OCI-LY7 (cell line): Measurements from ENCODE around the gene MACF1. TPM values are rescaled to one million over a fixed set of nuclear protein-coding genes. Genes with fewer than 3 reads are reported as not detected.

Source experiments
- BruUV-seq: library from RNA; stranded (reverse); fragments of 400-500 nt; replicated peaks from 2 replicates; lab custom pipeline; 2021; lab: Mats Ljungman, UMichigan
- CTCF ChIA-PET: fragments of 300-600 bp; sonication (Branson Sonifier 250); formaldehyde crosslinking; loops from one replicate; lab custom pipeline; 2022; ENCODE audit warnings: antibody characterized with exemption; ENCODE audit not compliant: unreplicated experiment; lab: Charles Lee
- POLR2A ChIA-PET: fragments of 300-600 bp; sonication (Branson Sonifier 250); formaldehyde crosslinking; loops from one replicate; lab custom pipeline; 2022; ENCODE audit warnings: antibody characterized with exemption; lab: Charles Lee
- DNase-seq: peaks from one replicate; pipeline ENCODE4 v3.0.0-alpha.2; 2015; ENCODE audit warnings: low spot score
- H2AFZ ChIP-seq: fragments of 200-600 bp; sonication (generic), shearing (Covaris generic); 2 replicates; pipeline ENCODE4 v1.6.1; 2014; ENCODE audit warnings: mild to moderate bottlenecking, antibody characterized with exemption, low read length, moderate library complexity
- H3K27ac ChIP-seq: fragments of 200-600 bp; sonication (generic); 2 replicates; pipeline ENCODE4 v1.5.1; 2014; ENCODE audit warnings: mixed run types, low read depth, mild to moderate bottlenecking, moderate library complexity, low read length, inconsistent platforms; ENCODE audit not compliant: poor library complexity, severe bottlenecking
- H3K36me3 ChIP-seq: fragments of 200-600 bp; sonication (generic); 2 replicates; pipeline ENCODE4 v1.6.1; 2014; ENCODE audit warnings: mild to moderate bottlenecking, antibody characterized with exemption, low read length, moderate library complexity, mixed read lengths; ENCODE audit not compliant: insufficient read depth
- H3K4me1 ChIP-seq: fragments of 200-600 bp; sonication (generic); 2 replicates; pipeline ENCODE4 v1.5.1; 2014; ENCODE audit warnings: mild to moderate bottlenecking, low read length; ENCODE audit not compliant: insufficient read depth, poor library complexity, severe bottlenecking
- H3K4me2 ChIP-seq: fragments of 200-600 bp; sonication (generic); 2 replicates; pipeline ENCODE4 v1.6.1; 2014; ENCODE audit warnings: mild to moderate bottlenecking, low read length
- H3K4me3 ChIP-seq: fragments of 200-600 bp; sonication (generic); 2 replicates; pipeline ENCODE4 v1.5.1; 2014; ENCODE audit warnings: mild to moderate bottlenecking, low read depth, low read length; ENCODE audit not compliant: poor library complexity, severe bottlenecking
- H3K79me2 ChIP-seq: fragments of 200-600 bp; sonication (generic); 2 replicates; pipeline ENCODE4 v1.6.1; 2016; ENCODE audit warnings: low read depth, mild to moderate bottlenecking, low read length, moderate library complexity, mixed read lengths; ENCODE audit not compliant: insufficient read depth
- H3K9me2 ChIP-seq: fragments of 200-600 bp; sonication (generic); 2 replicates; pipeline ENCODE4 v1.6.1; 2016; ENCODE audit warnings: mild to moderate bottlenecking, low read length, mixed read lengths; ENCODE audit not compliant: insufficient read depth
- H3K9me3 ChIP-seq: fragments of 200-600 bp; sonication (generic); 2 replicates; pipeline ENCODE4 v1.6.1; 2014; ENCODE audit warnings: mild to moderate bottlenecking, mixed run types, low read length, mixed read lengths
- H4K20me1 ChIP-seq: fragments of 200-600 bp; sonication (generic); 2 replicates; pipeline ENCODE4 v1.6.1; 2014; ENCODE audit warnings: mild to moderate bottlenecking, antibody characterized with exemption, low read length, moderate library complexity, mixed read lengths; ENCODE audit not compliant: insufficient read depth
- CTCF ChIP-seq: fragments of 200-600 bp; sonication (generic); conservative IDR thresholded peaks from 2 replicates; pipeline ENCODE4 v1.5.1; 2014; ENCODE audit warnings: mild to moderate bottlenecking, antibody characterized with exemption, low read length, moderate library complexity, mixed read lengths
- EZH2phosphoT487 ChIP-seq: fragments of 200-600 bp; sonication (generic); IDR thresholded peaks from 2 replicates; pipeline ENCODE4 v1.6.1; 2018; ENCODE audit warnings: low read depth, borderline replicate concordance, mild to moderate bottlenecking, mixed run types, antibody characterized with exemption, low read length, moderate library complexity, mixed read lengths
- intact Hi-C: fragments of 100-400 bp; cut with micrococcal nuclease; formaldehyde crosslinking; loops from one replicate; pipeline ENCODE4 v1.10.0; 2022; ENCODE audit not compliant: unreplicated experiment
- total RNA-seq, 2 experiments: library from RNA; depleted of rRNA in 1 of 2; stranded (reverse); fragments of >200 nt in 1 of 2; shearing (Covaris generic) in 1 of 2; gene quantifications; 2 replicates each; pipeline ENCODE4 v1.2.3, GENCODE V29; 2014 to 2022

The MACF1 gene
- total RNA-seq, 2 experiments from 2014 or later, result 211 to 220 TPM

GRCh38 chr1:39385067-39385988, 180.8 kb downstream of the MACF1 start:
- Histone ChIP-seq H3K4me1 (no peaks in the 10 kb centered on the region), H3K79me2 (peaks cover 8% of the 10 kb centered on the region; the same call in 1 of the 2 replicates), H3K9me2 (no peaks in the 10 kb centered on the region), H3K4me2 (no peak overlapping the region), H3K9me3 (no peaks in the 10 kb centered on the region), H2AFZ (no peak overlapping the region), H3K36me3 (peaks cover 89% of the 10 kb centered on the region), H3K4me3 (no peak overlapping the region), H3K27ac (no peak overlapping the region), H4K20me1 (no peaks in the 10 kb centered on the region)
- ChIA-PET CTCF (no interaction called here), POLR2A (no interaction called here)
- intact Hi-C loops, result no loop called here
- TF ChIP-seq CTCF (no peak), EZH2phosphoT487 (no peak)
- no TSS peak for BruUV-seq
- no peak for DNase-seq

GRCh38 chr1:39386997-39387396, 182.5 kb downstream of the MACF1 start:
- no peak for TF ChIP-seq EZH2phosphoT487
- TF ChIP-seq CTCF, result no peak
- intact Hi-C loops, result no loop called here
- no peak for DNase-seq
- Histone ChIP-seq H3K4me2 (no peak overlapping the region), H3K9me3 (no peaks in the 10 kb centered on the region), H2AFZ (no peak overlapping the region), H3K9me2 (no peaks in the 10 kb centered on the region), H4K20me1 (no peaks in the 10 kb centered on the region), H3K36me3 (peaks cover 91% of the 10 kb centered on the region), H3K4me1 (no peaks in the 10 kb centered on the region), H3K79me2 (peaks cover 18% of the 10 kb centered on the region; the same call in 1 of the 2 replicates), H3K4me3 (no peak overlapping the region), H3K27ac (no peak overlapping the region)
- ChIA-PET CTCF (no interaction called here), POLR2A (interaction anchor here (1.1 kb wide), 1 partner anchor 74 kb away, joined by 3 read pairs; no protein-coding TSS in a partner anchor)
- no TSS peak for BruUV-seq

- H3K9me2 ChIP-seq, result no peaks in the 10 kb centered on the region
- TF ChIP-seq EZH2phosphoT487 (no peak), CTCF (0 out of 2 replicates have a peak, but pooled peaks have one; percentile 21)
- peaks cover 88% of the 10 kb centered on the region for H3K36me3 ChIP-seq
- no peak for DNase-seq
- H3K79me2 ChIP-seq, result peaks cover 21% of the 10 kb centered on the region; the same call in 1 of the 2 replicates
- CTCF ChIA-PET, result no interaction called here
- no peak overlapping the region for H2AFZ ChIP-seq
- no peaks in the 10 kb centered on the region for H3K9me3 ChIP-seq
- no peak overlapping the region for H3K4me3 ChIP-seq
- no peaks in the 10 kb centered on the region for H3K4me1 ChIP-seq
- POLR2A ChIA-PET, result interaction anchor here (1.1 kb wide), 1 partner anchor 75 kb away, joined by 3 read pairs; no protein-coding TSS in a partner anchor
- BruUV-seq, result TSS peak; percentile 74
- H4K20me1 ChIP-seq, result no peaks in the 10 kb centered on the region
- H3K4me2 ChIP-seq, result no peak overlapping the region
- no peak overlapping the region for H3K27ac ChIP-seq
- intact Hi-C loops, result no loop called here
Observed at GRCh38 chr1:39387452-39387851, 183.0 kb downstream of the MACF1 start.
